Left forelimb (tissue), 1 donor: ENCODE results near the gene MSMO1.
A peak's percentile ranks its signal among the peaks of the same experiment; 100 is the strongest.
"Not testable (repeated sequence)": the region's sequence is repeated elsewhere in the genome, so short reads cannot be mapped to it uniquely, and the experiment has no call there.

Experiments used
- DNase-seq: peaks from one replicate; pipeline ENCODE4 v3.0.0-alpha.2; 2018; ENCODE audit warnings: low spot score

MSMO1 gene

GRCh38 chr4:165327211-165328100 is at the start of gene MSMO1:
TSS of gene MSMO1 (plus strand) at chr4:165327669. CDS start at chr4:165333371, 5,702 bp downstream.
- DNase-seq, result peak; percentile 99

GRCh38 chr4:165279531-165279930 is 47.9 kb upstream of the MSMO1 start:
- DNase-seq, result not testable (repeated sequence)

DNA sequence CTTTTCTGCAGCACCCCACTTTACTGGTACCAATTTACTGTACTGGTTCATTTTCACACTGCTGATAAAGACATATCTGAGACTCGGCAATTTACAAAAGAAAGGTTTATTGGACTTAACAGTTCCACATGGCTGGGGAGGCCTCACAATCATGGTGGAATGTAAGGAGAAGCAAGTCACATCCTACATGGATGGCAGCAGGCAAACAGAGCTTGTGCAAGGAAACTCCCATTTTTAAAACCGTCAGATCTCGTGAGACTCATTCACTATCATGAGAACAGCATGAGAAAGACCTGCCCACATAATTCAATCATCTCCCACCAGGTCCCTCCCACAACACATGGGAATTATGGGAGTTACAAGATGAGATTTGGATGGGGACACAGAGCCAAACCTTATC is 42.8 kb upstream of the MSMO1 start:
- not testable (repeated sequence) for DNase-seq

DNA sequence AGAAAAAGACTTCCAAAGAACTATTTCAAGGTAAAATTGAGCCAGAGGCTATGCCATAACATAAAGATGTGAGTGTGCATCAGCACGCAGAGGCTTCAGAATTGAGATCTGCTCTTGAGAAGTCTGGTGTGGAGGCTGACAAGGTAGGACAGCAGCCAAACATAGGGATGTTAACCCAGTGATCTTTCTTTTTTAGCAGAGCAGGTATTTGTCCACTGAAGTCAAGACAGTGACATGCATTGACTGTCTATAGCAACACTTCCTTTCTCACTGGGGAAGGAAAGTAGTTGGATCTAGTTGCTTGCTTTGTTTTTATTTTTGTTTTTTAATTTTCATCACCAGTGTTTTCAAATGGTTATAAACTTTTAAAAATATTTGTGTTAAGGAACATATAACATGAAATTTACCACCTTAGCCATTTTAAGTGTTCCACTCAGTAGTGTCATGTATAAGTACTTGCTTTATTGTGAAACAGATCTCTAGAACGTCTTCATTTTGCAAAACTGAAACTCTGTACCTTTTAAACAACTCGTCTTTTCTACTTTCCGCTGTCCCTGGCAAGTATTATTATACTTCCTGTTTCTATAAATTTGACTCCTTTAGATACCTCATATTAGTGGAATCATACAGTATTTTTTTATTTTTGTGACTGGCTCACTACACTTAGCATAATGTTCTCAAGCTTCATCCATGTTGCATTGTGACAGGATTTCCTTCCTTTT is 40.7 kb upstream of the MSMO1 start:
- not testable (repeated sequence) for DNase-seq

GRCh38 chr4:165288226-165288625 is 39.2 kb upstream of the MSMO1 start:
- no peak for DNase-seq

DNA sequence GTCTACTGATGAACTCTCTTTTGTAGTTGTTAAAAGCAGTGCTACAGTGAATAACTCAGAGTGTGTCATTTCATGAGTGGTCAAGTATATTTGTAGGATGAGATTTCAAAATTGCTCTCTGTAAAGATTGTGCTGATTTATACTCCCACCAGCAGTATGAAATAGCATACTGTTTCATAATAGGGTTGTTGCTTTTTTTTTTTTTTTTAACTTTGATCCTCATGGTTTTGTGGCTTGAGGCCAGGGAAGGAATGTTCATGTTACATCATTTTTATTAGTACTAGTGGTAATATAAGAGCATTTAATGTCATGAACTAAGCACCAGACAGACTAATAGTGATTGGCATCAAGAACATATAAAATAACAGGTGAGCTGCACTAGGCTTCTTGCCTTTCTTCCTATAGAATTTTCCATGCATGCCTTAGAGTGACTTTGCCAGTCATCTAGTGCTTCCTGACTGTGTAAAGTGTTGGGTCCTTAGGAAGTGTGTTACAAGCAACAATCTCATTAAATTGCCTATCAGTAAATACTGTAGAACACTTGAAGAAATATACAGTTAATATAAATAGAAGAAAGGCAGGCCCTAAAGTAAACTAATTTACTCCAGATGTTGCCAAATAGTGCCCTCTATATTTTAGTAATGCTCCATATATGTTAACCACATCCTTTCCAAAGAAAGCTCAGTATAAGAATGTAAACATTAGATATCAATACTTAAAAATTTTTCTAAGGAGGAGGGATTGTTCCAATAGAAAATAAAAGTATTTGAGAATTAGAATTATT is 38.6 kb upstream of the MSMO1 start:
- no peak for DNase-seq

DNA sequence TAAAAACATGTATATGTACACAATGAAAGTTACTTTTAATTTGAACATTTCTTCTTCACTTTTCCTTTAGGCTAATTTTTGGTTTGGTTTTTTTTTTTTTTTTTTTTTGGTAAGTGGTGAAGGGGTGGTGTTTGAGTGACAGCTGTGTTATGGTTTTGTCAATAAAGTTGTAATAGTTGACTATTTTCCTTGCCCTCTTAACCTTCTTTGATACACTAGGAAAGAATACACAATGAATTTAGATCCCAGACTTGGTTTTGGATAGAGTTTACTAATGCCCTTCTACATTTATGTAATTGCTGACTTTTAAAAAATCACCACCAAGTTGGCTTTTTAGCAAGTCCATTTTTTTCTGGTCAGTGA is 38.1 kb upstream of the MSMO1 start:
- DNase-seq, result no peak

- DNase-seq, result no peak
These were observed 34.4 kb upstream of the MSMO1 start for GRCh38 chr4:165293061-165293460.

GRCh38 chr4:165293927-165294649 is 33.4 kb upstream of the MSMO1 start:
- DNase-seq, result no peak

DNA sequence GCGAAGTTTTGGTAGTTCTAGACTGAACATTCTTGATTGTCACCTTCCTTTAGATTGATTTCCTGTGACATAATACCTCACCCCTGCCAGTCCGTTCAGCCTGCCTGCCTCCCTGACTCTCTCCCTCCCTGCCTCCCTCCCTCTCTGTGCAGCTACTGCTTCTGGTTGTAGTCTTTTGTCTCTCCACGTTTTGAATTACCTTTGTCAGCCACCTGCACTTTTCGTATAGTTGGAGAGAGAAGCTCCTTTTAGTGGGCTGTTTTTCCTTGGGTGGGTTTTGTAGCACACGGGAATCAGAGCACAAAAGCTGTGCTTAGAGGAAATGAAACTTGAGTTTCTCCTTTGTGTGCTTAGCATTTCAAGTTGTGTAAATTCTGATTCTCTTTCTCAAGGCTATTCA is 32.6 kb upstream of the MSMO1 start:
- no peak for DNase-seq

GRCh38 chr4:165297626-165298025 is 29.8 kb upstream of the MSMO1 start:
- no peak for DNase-seq

DNA sequence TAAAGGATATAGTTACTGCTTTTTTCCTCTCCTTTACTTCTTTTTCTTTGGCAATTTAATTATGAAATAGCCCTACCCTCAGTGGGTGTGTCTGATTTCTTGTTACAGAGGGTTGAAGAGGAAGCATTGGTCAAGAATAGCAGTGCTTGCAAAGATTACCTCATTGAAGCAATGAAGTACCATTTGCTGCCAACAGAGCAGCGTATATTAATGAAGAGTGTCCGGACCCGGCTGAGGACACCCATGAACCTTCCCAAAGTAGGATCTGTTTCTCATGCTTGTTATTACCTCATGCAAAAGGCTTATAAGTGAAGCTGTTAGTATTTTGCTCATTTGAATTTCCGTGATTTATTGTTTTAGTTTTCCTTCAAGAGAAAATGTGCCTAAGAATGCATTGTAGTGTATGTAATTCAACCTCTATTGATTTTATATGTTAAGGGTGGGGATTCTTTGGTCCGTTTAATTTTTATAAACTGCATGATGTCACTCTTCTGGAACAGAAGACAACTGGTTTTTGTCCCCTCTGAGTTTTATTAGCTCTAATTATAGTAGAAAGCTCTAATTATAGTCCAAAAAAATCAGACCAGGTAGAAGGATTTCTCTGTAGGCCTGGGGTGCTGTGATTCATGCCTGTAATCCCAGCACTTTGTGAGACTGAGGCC is 27.9 kb upstream of the MSMO1 start:
- DNase-seq, result no peak

GRCh38 chr4:165301833-165302232 is 25.6 kb upstream of the MSMO1 start:
- no peak for DNase-seq

DNA sequence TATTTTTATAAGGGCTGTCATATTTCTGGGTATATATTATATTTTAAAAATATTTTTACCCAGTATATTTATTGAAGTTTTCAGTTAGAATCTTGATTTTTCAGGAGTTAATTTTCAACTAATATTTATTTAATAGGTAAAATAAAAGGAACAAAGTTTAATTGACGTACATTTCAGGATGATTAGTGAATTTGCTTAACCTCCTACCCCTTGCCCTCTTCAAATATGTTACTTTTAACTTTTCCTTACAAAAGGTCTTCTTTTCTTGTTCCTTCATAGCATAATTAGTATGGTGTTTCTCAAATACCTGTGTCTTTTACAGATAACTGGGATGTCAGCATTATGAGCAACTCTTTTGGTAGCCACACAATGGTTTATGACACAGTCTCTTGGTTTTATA is 24.8 kb upstream of the MSMO1 start:
- DNase-seq, result no peak

- no peak for DNase-seq
These were observed 19.3 kb upstream of the MSMO1 start for GRCh38 chr4:165308166-165308565.

GRCh38 chr4:165308606-165309005 is 18.9 kb upstream of the MSMO1 start:
- no peak for DNase-seq

DNA sequence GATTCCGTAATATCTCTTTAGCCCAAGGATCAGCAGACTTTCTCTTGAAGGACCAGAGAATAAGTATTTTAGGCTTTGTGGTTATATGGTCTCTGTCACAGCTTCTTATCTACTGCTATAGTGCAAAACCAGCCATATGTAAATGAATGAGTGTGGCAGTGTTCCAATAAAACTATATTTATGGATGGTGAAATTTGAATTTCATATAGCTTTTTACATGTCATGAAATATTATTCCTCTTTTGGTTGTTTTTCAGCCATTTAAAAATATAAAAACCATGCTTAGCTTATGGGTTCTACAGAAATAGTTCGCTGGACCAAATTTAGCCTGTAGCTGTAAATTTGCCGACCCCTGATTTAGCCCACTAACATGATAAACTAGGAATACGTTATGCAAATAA is 18.0 kb upstream of the MSMO1 start:
- no peak for DNase-seq

GRCh38 chr4:165312506-165312905 is 15.0 kb upstream of the MSMO1 start:
- no peak for DNase-seq

- no peak for DNase-seq
These were observed 8.4 kb upstream of the MSMO1 start for GRCh38 chr4:165319030-165319429.

DNA sequence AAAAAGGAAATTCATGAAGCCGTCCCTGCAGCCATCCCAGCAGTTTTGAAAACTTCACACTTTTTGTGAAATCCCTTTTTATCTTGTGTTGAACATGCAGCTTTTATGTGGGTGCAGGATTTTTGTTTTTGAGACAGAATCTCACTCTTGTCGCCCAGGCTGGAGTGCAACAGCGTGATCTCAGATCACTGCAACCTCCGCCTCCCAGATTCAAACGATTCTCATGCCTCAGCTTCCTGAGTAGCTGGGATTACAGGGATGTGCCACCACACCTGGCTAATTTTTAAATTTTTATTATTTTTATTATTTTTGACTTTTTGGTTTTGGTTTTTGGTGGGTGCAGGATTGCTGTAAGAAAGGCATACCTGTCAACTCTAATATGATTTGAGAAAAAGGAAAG is 8.0 kb upstream of the MSMO1 start:
- no peak for DNase-seq

DNA sequence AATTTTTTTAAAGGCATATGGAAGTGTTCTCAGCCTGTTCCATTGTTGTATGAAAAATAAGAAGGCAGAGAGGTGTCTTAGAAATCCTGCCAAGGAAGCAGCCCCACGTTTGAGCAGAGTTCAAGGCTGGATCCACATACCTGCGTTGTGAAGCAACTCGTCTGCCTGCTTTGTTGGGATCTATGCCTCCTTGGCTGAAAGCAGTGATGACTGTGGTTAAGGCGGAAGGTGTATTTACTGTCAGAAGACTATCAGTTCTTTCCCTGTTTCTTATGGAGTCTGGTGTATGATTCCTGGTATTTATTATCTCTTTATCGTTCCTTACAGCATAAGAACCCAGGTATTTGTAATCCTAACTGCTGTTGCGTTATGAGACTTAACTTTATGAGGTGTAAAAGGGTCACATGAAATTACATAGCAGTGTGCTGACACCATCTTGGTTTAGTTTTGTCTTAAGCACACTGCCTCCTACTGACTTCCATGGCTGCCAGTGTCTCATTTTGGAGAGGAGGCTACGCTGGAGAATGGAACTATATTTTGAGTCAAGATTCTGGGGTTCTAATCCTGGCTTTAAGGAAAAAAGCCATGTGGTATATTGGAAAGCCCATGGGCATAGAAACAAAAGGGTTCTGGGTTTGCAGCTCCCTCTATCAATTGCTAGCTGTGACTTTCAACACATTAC is 3.1 kb upstream of the MSMO1 start:
- no peak for DNase-seq
